Mucosa of descending colon (tissue), 3 donors: ENCODE results near the gene SS18L1. TPM values are rescaled to one million over a fixed set of nuclear protein-coding genes. Genes with fewer than 3 reads are reported as not detected.

Experiments
- ATAC-seq: fragments of 200-7000 bp; cut with Tn5 transposase; one replicate; pipeline ENCODE4 v1.9.1; 2020; ENCODE audit warnings: mild to moderate bottlenecking, moderate library complexity
- DNase-seq, 3 donors: peaks; one replicate each; pipeline ENCODE4 v3.0.0-alpha.2; 2020
- H3K36me3 ChIP-seq: fragments of 200-600 bp; one replicate; pipeline ENCODE4 v1.8.0; 2021; ENCODE audit warnings: low read depth, mild to moderate bottlenecking
- H3K4me1 ChIP-seq: fragments of 200-600 bp; one replicate; pipeline ENCODE4 v1.8.0; 2021; ENCODE audit warnings: low read depth, mild to moderate bottlenecking
- H3K4me3 ChIP-seq: fragments of 200-600 bp; one replicate; pipeline ENCODE4 v1.8.0; 2021; ENCODE audit warnings: mild to moderate bottlenecking
- H3K9me3 ChIP-seq: fragments of 200-600 bp; one replicate; pipeline ENCODE4 v1.8.0; 2021; ENCODE audit warnings: mild to moderate bottlenecking
- CTCF ChIP-seq: fragments of 200-600 bp; IDR thresholded peaks from one replicate; pipeline ENCODE4 v1.8.0; 2022; ENCODE audit warnings: antibody characterized with exemption, mild to moderate bottlenecking
- intact Hi-C, 2 donors: fragments of 100-400 bp; cut with DNase I in 1 of 2; cut with micrococcal nuclease in 1 of 2; formaldehyde crosslinking; loops; one replicate each; pipeline versions ENCODE4 v1.11.0 to v1.11.1; 2022; cut with DNase I, micrococcal nuclease
- total RNA-seq, 3 donors: library from RNA; stranded (reverse); fragmentation: NEBNext Ultra II Directional in 2 of 3; extraction: Animal tissue kit (Norgen Biotek cat#: 25700) in 2 of 3; gene quantifications; one replicate each; pipeline versions ENCODE4 v1.2.1 to v1.2.4, GENCODE V29; 2021 to 2023
- donor health status: DM: no; HTN: no; CAD: no; lungs with moderate emphysema.
- donor health status: DM: no; HTN: no; CAD: no.
- donor health status: DM: no; HTN: yes; CAD: no.

SS18L1 gene
- total RNA-seq, 3 donors from 2014 or later = 13.2 to 16.0 (median 14.4) TPM

GRCh38 chr20:62149532-62150309 is 6.2 kb downstream of the SS18L1 start:
- H3K36me3 ChIP-seq = no peaks in the 10 kb centered on the region
- DNase-seq (no peak), ATAC-seq (no peak)
- intact Hi-C loops = loop anchor here in 1 of 2 donors (10.0 kb wide), 1 partner anchor 135 kb away; no protein-coding TSS in a partner anchor
- no peaks in the 10 kb centered on the region for H3K9me3 ChIP-seq
- TF ChIP-seq CTCF = no peak
- no peak overlapping the region for H3K4me3 ChIP-seq
- H3K4me1 ChIP-seq = peaks cover 5% of the 10 kb centered on the region

DNA sequence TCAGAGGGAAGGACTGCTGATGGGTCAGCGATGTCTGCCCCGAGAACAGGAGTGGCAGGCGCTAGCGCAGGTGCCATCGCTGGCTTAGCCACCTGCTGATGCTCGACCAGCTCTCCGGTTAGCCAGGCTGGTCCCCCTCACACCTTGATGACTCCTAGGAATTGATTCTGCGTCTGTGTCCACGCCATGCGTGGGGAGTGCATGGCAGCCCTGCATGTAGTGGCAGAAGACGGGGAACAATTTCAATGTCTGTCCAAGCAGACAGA is 6.7 kb downstream of the SS18L1 start:
- ATAC-seq (no peak), DNase-seq (no peak)
- Histone ChIP-seq H3K36me3 (no peaks in the 10 kb centered on the region), H3K9me3 (no peaks in the 10 kb centered on the region), H3K4me3 (no peak overlapping the region), H3K4me1 (no peaks in the 10 kb centered on the region)
- intact Hi-C loops = no loop called here
- no peak for TF ChIP-seq CTCF

DNA sequence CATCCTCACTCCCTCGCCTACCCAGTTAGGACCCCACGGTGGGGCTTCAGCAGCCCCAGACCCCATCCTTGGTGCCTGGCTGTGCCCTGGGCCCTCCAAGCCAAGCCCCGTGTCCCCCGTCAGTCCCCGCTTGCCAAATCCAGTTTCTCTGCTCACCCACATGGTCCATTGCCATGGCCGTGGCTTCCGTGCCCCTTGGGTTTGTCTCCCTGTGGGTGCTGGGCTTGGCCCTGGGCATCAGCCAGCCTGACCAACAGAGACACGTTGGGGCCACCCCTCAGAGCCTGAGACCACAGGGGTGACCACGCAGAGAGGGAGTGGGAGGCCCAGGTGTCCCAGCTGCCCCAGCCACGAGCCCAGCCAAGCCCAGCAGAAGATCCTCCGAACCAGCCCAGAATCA is 7.7 kb downstream of the SS18L1 start:
- no peak for TF ChIP-seq CTCF

GRCh38 chr20:62151835-62152364 is 8.3 kb downstream of the SS18L1 start:
- no peaks in the 10 kb centered on the region for H3K4me1 ChIP-seq
- ATAC-seq = no peak
- no peak for DNase-seq

More for the DNA sequence above, 7.7 kb downstream of the SS18L1 start:
- no peak for DNase-seq
- Histone ChIP-seq H3K4me1 (no peaks in the 10 kb centered on the region), H3K36me3 (no peaks in the 10 kb centered on the region), H3K4me3 (no peak overlapping the region), H3K9me3 (no peaks in the 10 kb centered on the region)
- intact Hi-C loops = no loop called here
- no peak for ATAC-seq

GRCh38 chr20:62155428-62156253 is 12.1 kb downstream of the SS18L1 start:
- intact Hi-C loops = no loop called here
- no peak for TF ChIP-seq CTCF
- no peaks in the 10 kb centered on the region for H3K9me3 ChIP-seq
- no peaks in the 10 kb centered on the region for H3K4me1 ChIP-seq
- no peak overlapping the region for H3K4me3 ChIP-seq
- no peaks in the 10 kb centered on the region for H3K36me3 ChIP-seq
- ATAC-seq = no peak
- no peak for DNase-seq

More at GRCh38 chr20:62151835-62152364, 8.3 kb downstream of the SS18L1 start:
- Histone ChIP-seq H3K36me3 (no peaks in the 10 kb centered on the region), H3K9me3 (no peaks in the 10 kb centered on the region), H3K4me3 (no peak overlapping the region)
- intact Hi-C loops = no loop called here
- no peak for TF ChIP-seq CTCF
